ENCODE results near the gene HOXC12.

The HOXC12 gene

GRCh38 chr12:53994264-53995001 lies 39.7 kb downstream of the HOXC12 start:
- TF ChIP-seq ZNF274 (IDR thresholded peaks at IDR 0.05; ENCODE audit: low read depth, low read length) = no peak
- H3K4me3 ChIP-seq (ENCODE audit: low read length) = no peak overlapping the region

- no peak overlapping the region for H3K4me3 ChIP-seq (ENCODE audit: low read length)
Measured at GRCh38 chr12:53995002-53995377, 40.3 kb downstream of the HOXC12 start.

GRCh38 chr12:53995378-53996239 lies 40.9 kb downstream of the HOXC12 start:
- no peak for TF ChIP-seq ZNF274 (IDR thresholded peaks at IDR 0.05; ENCODE audit: low read depth, low read length)
- peak overlapping the region; percentile 6; the same call in 1 of the 2 replicates for H3K4me3 ChIP-seq (ENCODE audit: low read length)

More at GRCh38 chr12:53995002-53995377, 40.3 kb downstream of the HOXC12 start:
- no peak for TF ChIP-seq ZNF274 (IDR thresholded peaks at IDR 0.05; ENCODE audit: low read depth, low read length)

GRCh38 chr12:53996240-53997203 lies 41.8 kb downstream of the HOXC12 start:
- TF ChIP-seq ZNF274 (IDR thresholded peaks at IDR 0.05; ENCODE audit: low read depth, low read length) = no peak
- H3K4me3 ChIP-seq (ENCODE audit: low read length) = peak overlapping the region; percentile 6; the same call in 1 of the 2 replicates

- TF ChIP-seq ZNF274 (IDR thresholded peaks at IDR 0.05; ENCODE audit: low read depth, low read length) = no peak
Measured at GRCh38 chr12:53997204-53998109, 42.8 kb downstream of the HOXC12 start.

GRCh38 chr12:53998110-53998899 lies 43.6 kb downstream of the HOXC12 start:
- no peak overlapping the region for H3K4me3 ChIP-seq (ENCODE audit: low read length)
- TF ChIP-seq ZNF274 (IDR thresholded peaks at IDR 0.05; ENCODE audit: low read depth, low read length) = no peak

More at GRCh38 chr12:53997204-53998109, 42.8 kb downstream of the HOXC12 start:
- H3K4me3 ChIP-seq (ENCODE audit: low read length) = no peak overlapping the region

- no peak for TF ChIP-seq ZNF274 (IDR thresholded peaks at IDR 0.05; ENCODE audit: low read depth, low read length)
- H3K4me3 ChIP-seq (ENCODE audit: low read length) = no peak overlapping the region
Measured at GRCh38 chr12:53998900-53999236, 44.2 kb downstream of the HOXC12 start.

GRCh38 chr12:53999559-54000115 lies 44.9 kb downstream of the HOXC12 start:
- peak overlapping the region; percentile 8; the same call in 1 of the 2 replicates for H3K4me3 ChIP-seq (ENCODE audit: low read length)
- no peak for TF ChIP-seq ZNF274 (IDR thresholded peaks at IDR 0.05; ENCODE audit: low read depth, low read length)

- H3K4me3 ChIP-seq (ENCODE audit: low read length) = peak within 1 kb of the TSS; percentile 8; the same call in 1 of the 2 replicates
- no peak for TF ChIP-seq ZNF274 (IDR thresholded peaks at IDR 0.05; ENCODE audit: low read depth, low read length)
Measured at GRCh38 chr12:54000116-54001114, 45.7 kb downstream of the HOXC12 start, which contains the start of gene HOXC9. Gene HOXC9, plus strand, starts transcription at chr12:54000161. Its CDS starts 28 bp downstream, at chr12:54000189.

- no peak for TF ChIP-seq ZNF274 (IDR thresholded peaks at IDR 0.05; ENCODE audit: low read depth, low read length)
- no peak overlapping the region for H3K4me3 ChIP-seq (ENCODE audit: low read length)
Measured at GRCh38 chr12:54001283-54002187, 46.8 kb downstream of the HOXC12 start.
